HEK293 (cell line): ENCODE measurements around the gene MGMT.

Source experiments
- CTCF ChIA-PET: fragments of 350-600 bp; formaldehyde crosslinking; extraction: SDS; loops from one replicate; lab custom pipeline; 2021; ENCODE audit warnings: antibody characterized with exemption; lab: Yijun Ruan, JAX
- POLR2A ChIA-PET: fragments of 300-600 bp; formaldehyde crosslinking; extraction: SDS; loops from one replicate; lab custom pipeline; 2020; ENCODE audit warnings: antibody characterized with exemption, inconsistent platforms; lab: Yijun Ruan, JAX
- H3K27ac ChIP-seq: fragments of 200-500 bp; sonication (Bioruptor generic); 2 replicates; pipeline ENCODE4 v1.5.1; 2014; ENCODE audit warnings: low read depth, low read length, control low read depth, inconsistent platforms; ENCODE audit errors: extremely low read depth
- H3K36me3 ChIP-seq, 2 experiments: fragments of 200-500 bp in 1 of 2; sonication (Bioruptor generic) in 1 of 2; 1 replicate in 1 of 2; 2 replicates in 1 of 2; pipeline ENCODE4 v1.5.1; 2014 to 2017; ENCODE audit warnings: inconsistent platforms in 2 of 2, low read length in 2 of 2; ENCODE audit not compliant: control insufficient read depth in 2 of 2, insufficient read depth in 1 of 2
- H3K4me1 ChIP-seq: fragments of 200-500 bp; sonication (Bioruptor generic); 2 replicates; pipeline ENCODE4 v1.5.1; 2014; ENCODE audit warnings: mild to moderate bottlenecking, low read length, inconsistent platforms; ENCODE audit not compliant: control insufficient read depth, insufficient read depth
- H3K4me3 ChIP-seq: 2 replicates; pipeline ENCODE4 v1.5.1; 2011; ENCODE audit warnings: low read depth, mild to moderate bottlenecking, control low read depth, low read length, moderate library complexity
- H3K9me3 ChIP-seq: fragments of 200-500 bp; sonication (Bioruptor generic); 2 replicates; pipeline ENCODE4 v1.5.1; 2014; ENCODE audit warnings: low read depth, low read length, inconsistent platforms; ENCODE audit not compliant: control insufficient read depth, insufficient read depth
- BCL11A ChIP-seq: fragments of 450-650 bp; formaldehyde crosslinking; IDR thresholded peaks from 2 replicates; pipeline ENCODE4 v1.5.1; 2016; ENCODE audit warnings: low read depth, missing biosample characterization, missing genetic modification characterization
- CTCF ChIP-seq: fragments of 450-650 bp; formaldehyde crosslinking; IDR thresholded peaks from 2 replicates; pipeline ENCODE4 v1.5.1; 2016; ENCODE audit warnings: missing biosample characterization, missing genetic modification characterization
- MYNN ChIP-seq: fragments of 450-650 bp; formaldehyde crosslinking; IDR thresholded peaks from 2 replicates; pipeline ENCODE4 v1.5.1; 2016; ENCODE audit warnings: missing biosample characterization, missing genetic modification characterization, borderline replicate concordance
- PATZ1 ChIP-seq: fragments of 450-650 bp; formaldehyde crosslinking; IDR thresholded peaks from 2 replicates; pipeline ENCODE4 v1.5.1; 2016; ENCODE audit warnings: missing biosample characterization, missing genetic modification characterization
- SETDB1 ChIP-seq: IDR thresholded peaks from one replicate; pipeline ENCODE4 v1.6.1; 2017; ENCODE audit warnings: mild to moderate bottlenecking, low read length, moderate library complexity, mixed read lengths; ENCODE audit not compliant: insufficient read length
- ZBTB7A ChIP-seq: fragments of 450-650 bp; formaldehyde crosslinking; IDR thresholded peaks from 2 replicates; pipeline ENCODE4 v1.5.1; 2016; ENCODE audit warnings: low read depth, missing biosample characterization, missing genetic modification characterization
- ZEB2 ChIP-seq: fragments of 450-650 bp; formaldehyde crosslinking; IDR thresholded peaks from 2 replicates; pipeline ENCODE4 v1.5.1; 2016; ENCODE audit warnings: missing biosample characterization, missing genetic modification characterization
- ZFP37 ChIP-seq: fragments of 450-650 bp; formaldehyde crosslinking; IDR thresholded peaks from 2 replicates; pipeline ENCODE4 v1.5.1; 2016; ENCODE audit warnings: missing biosample characterization, missing genetic modification characterization
- ZNF148 ChIP-seq: fragments of 450-650 bp; formaldehyde crosslinking; IDR thresholded peaks from 2 replicates; pipeline ENCODE4 v1.5.0; 2017; ENCODE audit warnings: missing biosample characterization, missing genetic modification characterization, borderline replicate concordance
- ZNF155 ChIP-seq: fragments of 450-650 bp; formaldehyde crosslinking; IDR thresholded peaks from 2 replicates; pipeline ENCODE4 v1.5.1; 2016; ENCODE audit warnings: missing biosample characterization, missing genetic modification characterization
- ZNF214 ChIP-seq: fragments of 450-650 bp; formaldehyde crosslinking; IDR thresholded peaks from 2 replicates; pipeline ENCODE4 v1.5.1; 2017; ENCODE audit warnings: missing biosample characterization, mild to moderate bottlenecking, missing genetic modification characterization, borderline replicate concordance
- ZNF23 ChIP-seq: fragments of 450-650 bp; formaldehyde crosslinking; IDR thresholded peaks from 2 replicates; pipeline ENCODE4 v1.5.1; 2016; ENCODE audit warnings: missing biosample characterization, missing genetic modification characterization, borderline replicate concordance
- ZNF302 ChIP-seq: fragments of 450-650 bp; formaldehyde crosslinking; IDR thresholded peaks from 2 replicates; pipeline ENCODE4 v1.5.1; 2016; ENCODE audit warnings: missing biosample characterization, missing genetic modification characterization, low read depth
- ZNF37A ChIP-seq: fragments of 450-650 bp; IDR thresholded peaks from 2 replicates; pipeline ENCODE4 v1.5.1; 2018; ENCODE audit warnings: missing biosample characterization, missing genetic modification characterization
- ZNF501 ChIP-seq: fragments of 450-650 bp; formaldehyde crosslinking; IDR thresholded peaks from 2 replicates; pipeline ENCODE4 v1.5.1; 2016; ENCODE audit warnings: missing biosample characterization, missing genetic modification characterization
- ZNF529 ChIP-seq: fragments of 450-650 bp; formaldehyde crosslinking; IDR thresholded peaks from 2 replicates; pipeline ENCODE4 v1.5.1; 2017; ENCODE audit warnings: missing genetic modification characterization, missing biosample characterization; ENCODE audit not compliant: insufficient replicate concordance
- ZNF629 ChIP-seq: fragments of 450-650 bp; formaldehyde crosslinking; IDR thresholded peaks from 2 replicates; pipeline ENCODE4 v1.5.1; 2017; ENCODE audit warnings: missing biosample characterization, missing genetic modification characterization
- ZNF704 ChIP-seq: fragments of 450-650 bp; formaldehyde crosslinking; IDR thresholded peaks from 2 replicates; pipeline ENCODE4 v1.5.1; 2016; ENCODE audit warnings: missing biosample characterization, missing genetic modification characterization
- ZSCAN16 ChIP-seq: fragments of 450-650 bp; formaldehyde crosslinking; IDR thresholded peaks from 2 replicates; pipeline ENCODE4 v1.5.1; 2016; ENCODE audit warnings: missing biosample characterization, missing genetic modification characterization

The MGMT gene

GRCh38 chr10:129622736-129623135, 155.7 kb downstream of the MGMT start (continued):
- TF ChIP-seq ZNF529 (no peak), ZNF704 (no peak), ZFP37 (tag by site-specific recombination) (no peak), ZNF37A (tag by site-specific recombination) (no peak), ZEB2 (no peak)

- CTCF ChIA-PET = no interaction called here
- Histone ChIP-seq H3K27ac (no peak overlapping the region), H3K36me3 (no peaks in the 10 kb centered on the region), H3K4me1 (no peaks in the 10 kb centered on the region), H3K4me3 (no peak overlapping the region), H3K9me3 (no peaks in the 10 kb centered on the region)
- POLR2A ChIA-PET = no interaction called here
- TF ChIP-seq ZSCAN16 (tag by site-specific recombination) (no peak), BCL11A (tag by site-specific recombination) (no peak), PATZ1 (tag by site-specific recombination) (no peak), ZFP37 (tag by site-specific recombination) (no peak), MYNN (no peak), ZNF629 (tag by site-specific recombination) (no peak), ZNF501 (tag by site-specific recombination) (no peak), ZBTB7A (tag by site-specific recombination) (no peak), ZNF214 (tag by site-specific recombination) (no peak), ZNF155 (no peak)
Measured at GRCh38 chr10:129624526-129624925, 157.5 kb downstream of the MGMT start.

- ChIA-PET POLR2A (no interaction called here), CTCF (interaction anchor here (0.6 kb wide), 1 partner anchor 104 kb away, joined by 3 read pairs; no protein-coding TSS in a partner anchor)
- no peaks in the 10 kb centered on the region for H3K36me3 ChIP-seq
- no peak overlapping the region for H3K27ac ChIP-seq
- no peaks in the 10 kb centered on the region for H3K4me1 ChIP-seq
- H3K9me3 ChIP-seq = no peaks in the 10 kb centered on the region
- no peak overlapping the region for H3K4me3 ChIP-seq
- TF ChIP-seq SETDB1 = no peak
- TF ChIP-seq MYNN = no peak
- no peak for TF ChIP-seq ZNF155
- no peak for TF ChIP-seq CTCF
- no peak for TF ChIP-seq ZNF23
- TF ChIP-seq ZNF148 = no peak
- TF ChIP-seq ZNF302 (tag by site-specific recombination) = no peak
Measured at GRCh38 chr10:129626309-129626708, 159.3 kb downstream of the MGMT start.
